Activated T-helper 9 cell treated with anti-CD3 and anti-CD28 coated beads, Interleukin-2, amount 50 U/mL, for 16 hours (primary cell): Measurements from ENCODE around the gene DZIP1.
"Not testable (repeated sequence)": the region's sequence is repeated elsewhere in the genome, so short reads cannot be mapped to it uniquely, and the experiment has no call there.

Experiments
- DNase-seq: peaks from one replicate; pipeline ENCODE4 v3.0.0-alpha.2; 2020; ENCODE audit warnings: low read depth

DZIP1 gene

GRCh38 chr13:95601216-95601615, 43.3 kb downstream of the DZIP1 start:
- DNase-seq = no peak

GRCh38 chr13:95596701-95597100, 47.8 kb downstream of the DZIP1 start:
- DNase-seq = no peak

DNA sequence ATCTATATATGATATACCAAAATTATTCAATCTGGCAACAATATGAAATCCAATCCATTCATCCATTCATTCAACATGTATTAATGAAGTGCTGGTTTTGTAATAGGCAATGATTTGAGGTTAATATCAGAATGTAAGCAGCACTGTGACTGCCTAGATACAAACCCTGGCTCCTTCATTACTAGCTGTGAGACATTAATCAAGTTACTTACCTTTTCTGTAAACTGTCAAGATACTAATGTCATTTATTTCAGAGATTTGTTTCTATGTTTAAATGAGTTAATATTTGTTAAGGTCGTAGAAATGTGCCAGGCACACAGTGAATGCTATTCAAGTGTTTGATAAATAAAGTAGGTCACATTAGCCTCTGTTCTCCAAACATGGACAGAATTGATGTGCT, 51.0 kb downstream of the DZIP1 start:
- DNase-seq = no peak

GRCh38 chr13:95588721-95589120, 55.8 kb downstream of the DZIP1 start:
- DNase-seq = no peak

DNA sequence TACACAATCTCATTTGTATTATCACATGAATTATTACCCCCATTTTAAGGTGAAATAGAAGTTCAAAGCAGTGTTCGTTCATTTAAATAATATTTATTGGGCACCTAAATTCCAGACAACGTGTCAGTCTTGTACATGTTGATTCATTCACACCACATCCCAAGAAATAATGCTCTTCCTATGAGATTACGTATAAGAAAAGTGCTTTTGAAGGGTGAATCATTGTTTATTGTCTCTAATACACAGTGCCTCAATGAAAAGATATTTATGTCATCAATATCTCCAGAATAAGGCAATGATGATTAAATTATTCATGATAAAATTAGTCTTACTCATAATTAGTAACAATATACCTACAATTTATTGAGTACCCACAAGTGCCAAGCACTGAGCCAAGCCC, 56.4 kb downstream of the DZIP1 start:
- no peak for DNase-seq

DNA sequence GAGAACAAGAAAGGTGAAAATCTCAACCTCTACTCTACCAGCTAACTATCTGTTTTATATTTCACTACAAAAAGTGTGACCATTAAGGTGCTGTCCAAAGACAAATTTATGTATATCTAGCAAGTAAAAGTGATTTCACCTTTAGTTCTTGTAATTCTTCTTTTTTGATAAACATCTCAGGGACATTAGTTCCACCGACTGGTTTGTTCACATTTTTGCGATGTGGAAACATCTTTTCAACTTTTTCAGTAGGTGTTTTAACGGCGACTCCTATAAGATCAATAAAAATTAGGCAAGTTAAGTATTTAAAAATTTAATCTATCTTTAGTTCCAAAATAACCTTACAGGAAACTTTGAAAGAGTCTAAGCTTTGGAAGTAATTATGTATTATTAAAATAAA, 58.6 kb downstream of the DZIP1 start:
- DNase-seq = no peak

- DNase-seq = no peak
Measured at GRCh38 chr13:95579303-95579702, 65.2 kb downstream of the DZIP1 start.

GRCh38 chr13:95573221-95573620, 71.3 kb downstream of the DZIP1 start:
- DNase-seq = no peak

DNA sequence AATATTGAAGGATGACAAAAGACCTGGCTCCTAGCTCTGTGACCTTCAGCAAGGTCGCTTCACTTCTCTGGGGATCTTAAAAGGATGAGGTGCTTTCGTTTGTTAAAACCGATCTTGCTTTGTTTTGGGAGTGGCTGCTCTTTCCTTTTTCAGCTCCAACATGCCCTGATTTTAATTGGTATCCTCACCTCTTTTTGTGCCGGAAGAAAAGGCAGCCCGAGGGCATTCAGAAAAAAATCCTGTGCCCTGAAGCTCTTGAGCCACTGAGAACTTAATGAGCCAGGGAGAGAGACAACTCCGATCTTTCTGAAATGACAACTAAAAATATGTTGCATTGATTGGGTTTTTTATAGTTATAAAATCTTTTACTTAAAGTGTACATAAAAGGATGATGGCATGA, 72.6 kb downstream of the DZIP1 start:
- DNase-seq = no peak

DNA sequence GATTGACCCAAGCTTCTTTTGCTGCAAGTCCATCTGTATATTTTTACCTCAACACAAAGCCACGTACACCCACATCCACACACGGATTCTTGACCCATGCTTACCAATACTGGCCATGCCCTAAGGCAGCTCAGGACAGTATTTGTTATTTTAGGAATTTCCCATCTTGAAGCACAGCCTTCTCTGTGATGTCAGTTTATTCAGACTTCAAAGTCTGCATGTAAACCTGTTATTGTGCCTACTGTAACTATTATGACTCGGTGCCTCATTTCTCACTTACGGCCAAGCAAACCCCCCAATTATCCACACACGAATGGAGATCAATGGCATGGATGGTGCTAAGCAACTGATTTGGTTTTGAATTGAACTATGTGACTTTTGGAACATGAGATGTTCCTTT, 74.5 kb downstream of the DZIP1 start:
- no peak for DNase-seq

DNA sequence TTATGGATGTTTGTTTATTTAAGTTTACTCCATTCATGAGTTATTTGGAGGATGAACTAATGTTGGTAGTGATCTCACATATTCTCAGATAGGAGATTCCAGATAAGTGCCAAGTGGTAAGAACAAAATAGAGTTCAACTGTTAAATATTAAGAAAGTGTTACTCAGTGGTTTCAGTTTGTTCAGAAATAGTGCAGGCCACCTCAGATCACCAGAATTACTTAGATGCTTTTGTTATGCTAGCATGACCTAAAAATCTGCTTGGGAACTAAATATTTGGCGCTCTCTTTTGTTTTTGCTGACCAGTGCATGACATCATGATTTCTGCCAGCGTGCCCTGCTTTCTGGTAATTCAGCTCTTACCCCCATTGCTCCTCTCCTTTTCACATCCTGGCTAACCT, 76.4 kb downstream of the DZIP1 start:
- no peak for DNase-seq

DNA sequence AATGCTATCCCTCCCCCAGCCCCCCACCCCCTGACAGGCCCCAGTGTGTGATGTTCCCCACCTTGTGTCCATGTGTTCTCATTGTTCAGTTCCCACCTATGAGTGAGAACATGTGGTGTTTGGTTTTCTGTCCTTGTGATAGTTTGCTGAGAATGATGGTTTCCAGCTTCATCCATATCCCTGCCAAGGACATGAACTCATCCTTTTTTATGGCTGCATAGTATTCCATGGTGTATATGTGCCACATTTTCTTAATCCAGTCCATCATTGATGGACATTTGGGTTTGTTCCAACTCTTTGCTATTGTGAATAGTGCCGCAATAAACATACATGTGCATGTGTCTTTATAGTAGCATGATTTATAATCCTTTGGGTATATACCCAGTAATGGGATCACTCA, 78.7 kb downstream of the DZIP1 start:
- DNase-seq = not testable (repeated sequence)

GRCh38 chr13:95564733-95565291, 79.7 kb downstream of the DZIP1 start:
- DNase-seq = no peak

DNA sequence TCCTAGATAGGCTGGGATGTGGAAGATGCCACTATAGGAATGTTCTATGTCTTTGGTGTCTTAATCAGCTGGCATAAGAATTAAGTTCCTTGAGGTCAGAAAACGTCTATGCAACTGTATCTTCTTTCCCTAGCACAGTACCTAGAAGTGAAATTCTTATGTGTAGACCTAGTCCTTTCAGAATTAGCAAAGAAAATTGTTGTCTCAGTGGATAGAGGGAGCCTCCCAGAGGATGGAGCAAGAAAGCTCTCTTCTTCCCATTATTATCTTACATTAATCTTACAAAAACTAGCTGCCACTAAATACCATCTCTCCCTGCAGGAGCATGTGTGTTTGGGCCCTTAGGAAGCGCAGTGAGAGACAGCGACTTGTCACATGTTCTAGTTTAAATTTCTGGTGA, 80.4 kb downstream of the DZIP1 start:
- DNase-seq = no peak

GRCh38 chr13:95560387-95560786, 84.1 kb downstream of the DZIP1 start:
- DNase-seq = no peak

GRCh38 chr13:95559100-95559499, 85.4 kb downstream of the DZIP1 start:
- no peak for DNase-seq

DNA sequence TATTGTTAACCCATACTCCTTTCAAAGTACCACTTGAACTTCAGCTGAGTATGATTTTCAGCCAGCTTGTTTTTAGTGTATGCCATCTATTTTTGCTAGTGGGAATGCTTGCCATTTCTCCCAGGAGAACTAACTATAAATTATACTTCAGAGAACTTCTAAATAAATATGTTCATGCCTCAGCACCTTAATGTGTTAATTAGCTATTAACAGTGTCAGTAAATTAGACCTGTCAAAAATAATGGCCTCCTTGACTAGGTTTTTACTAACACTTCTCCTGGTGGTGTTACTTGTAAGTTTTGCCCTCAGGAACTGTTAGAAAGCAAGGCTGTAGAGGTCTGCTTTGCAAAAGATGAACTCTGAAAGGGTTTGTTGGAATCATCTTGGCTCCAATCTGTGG, 87.5 kb downstream of the DZIP1 start:
- DNase-seq = no peak

DNA sequence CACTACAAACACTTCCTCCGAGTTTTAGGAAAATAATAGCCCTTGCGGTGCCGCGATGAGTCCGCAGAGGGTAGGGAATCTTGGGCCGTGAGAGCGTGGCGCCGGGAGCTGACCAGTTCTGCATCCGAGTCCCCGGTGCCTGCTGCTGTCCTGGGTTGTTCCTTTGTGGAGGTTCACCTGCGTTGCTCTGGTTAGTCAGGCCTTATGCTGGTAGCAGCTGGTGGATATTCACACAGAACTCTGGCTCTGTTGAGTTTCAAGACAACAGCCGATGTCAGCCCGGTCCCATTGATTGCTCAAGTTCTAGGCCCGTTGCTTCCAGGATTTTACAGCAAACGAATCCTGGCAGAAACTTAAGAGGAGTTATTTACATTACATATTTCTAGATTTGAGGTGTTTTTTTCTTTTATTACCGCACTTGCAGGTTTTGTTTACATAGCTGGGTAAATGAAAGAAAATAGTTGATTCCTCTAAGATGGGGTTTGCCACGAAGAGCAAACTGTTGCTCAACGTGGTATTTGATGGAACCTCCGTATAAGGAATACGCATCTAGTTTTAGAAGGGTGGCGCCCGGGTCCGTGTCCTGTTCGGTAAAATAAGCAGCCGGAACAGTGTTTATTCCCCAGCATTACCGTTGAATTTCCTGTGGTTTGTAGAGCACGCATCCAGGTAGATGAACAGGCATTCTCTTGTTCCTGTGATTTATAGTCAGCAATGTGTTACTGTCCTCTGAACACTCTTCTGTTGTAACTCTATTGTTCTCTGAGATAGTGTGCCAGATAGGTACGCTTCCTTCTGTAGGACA, 90.7 kb downstream of the DZIP1 start:
- no peak for DNase-seq

- DNase-seq = no peak
Measured at GRCh38 chr13:95552539-95553441, 91.7 kb downstream of the DZIP1 start, which contains the start of gene CLDN10. CLDN10 (plus strand) TSS chr13:95552720; CDS start chr13:95552754, 34 bp downstream.

GRCh38 chr13:95552208-95552538, 92.3 kb downstream of the DZIP1 start:
- DNase-seq = no peak

GRCh38 chr13:95547531-95548167, 96.9 kb downstream of the DZIP1 start:
- DNase-seq = no peak

DNA sequence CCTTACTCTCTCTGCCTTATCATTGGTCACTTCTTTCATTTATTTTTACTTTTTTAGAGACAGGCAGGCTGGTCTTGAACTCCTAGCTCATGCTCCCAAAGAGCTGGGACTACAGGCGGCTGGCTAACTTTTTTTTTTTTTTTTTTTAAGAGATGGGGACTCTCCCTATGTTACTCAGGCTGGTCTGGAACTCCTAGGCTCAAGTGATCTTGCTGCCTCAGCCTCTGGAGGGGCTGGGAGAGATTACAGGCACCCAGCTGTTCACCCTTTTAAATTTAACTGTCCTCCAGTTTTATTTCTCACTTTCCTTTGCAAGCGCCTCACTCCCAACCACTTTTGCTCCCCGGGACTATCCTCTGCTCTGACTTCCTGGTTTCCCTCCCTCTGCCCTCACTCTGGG, 97.6 kb downstream of the DZIP1 start:
- no peak for DNase-seq

- no peak for DNase-seq
Measured at GRCh38 chr13:95544293-95544692, 100.2 kb downstream of the DZIP1 start.
